SH-SY5Y (cell line): Measurements from ENCODE around the gene SSBP1.

ENCODE experiments used
- GATA2 ChIP-seq: IDR thresholded peaks from 2 replicates; pipeline ENCODE4 v1.6.1; 2011; ENCODE audit warnings: mild to moderate bottlenecking, low read depth, low read length
- GATA3 ChIP-seq: IDR thresholded peaks from 2 replicates; pipeline ENCODE4 v1.6.1; 2011; ENCODE audit warnings: low read depth, mild to moderate bottlenecking, low read length, moderate library complexity

DNA sequence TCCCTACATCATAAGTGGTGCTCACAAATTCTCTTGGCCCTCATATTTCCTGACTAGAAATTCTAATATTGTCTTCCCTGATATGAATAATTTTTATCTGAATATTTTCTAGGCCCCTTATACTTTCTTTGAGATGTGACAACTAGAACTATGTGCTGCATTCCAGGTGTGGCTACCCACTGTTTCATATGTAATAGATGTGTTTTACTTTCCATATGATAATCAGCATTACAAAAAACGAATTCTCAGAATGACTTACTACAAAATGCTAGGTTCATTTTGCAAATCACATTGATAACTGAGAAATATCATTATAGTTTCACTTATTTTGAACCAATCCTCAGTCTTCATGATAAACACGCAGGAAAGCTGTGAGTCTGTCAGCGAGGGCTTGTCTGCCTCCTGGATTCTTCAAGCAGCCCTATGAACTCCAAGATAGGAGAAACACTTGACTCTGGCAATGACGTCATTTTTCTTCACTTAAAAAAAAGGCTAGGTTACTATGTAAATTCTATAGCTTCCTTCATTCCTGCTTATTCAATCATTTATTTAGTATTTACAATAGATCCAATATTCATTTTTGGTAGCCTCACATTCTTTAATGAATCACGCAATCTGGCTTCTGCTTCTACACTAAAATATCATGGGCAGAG lies 25.4 kb upstream of the SSBP1 start:
- no peak for TF ChIP-seq GATA3
- TF ChIP-seq GATA2, result no peak
